K562 (cell line): ENCODE data around the gene SNRPD2. TPM values are rescaled to one million over a fixed set of nuclear protein-coding genes. Genes with fewer than 3 reads are reported as not detected.

ENCODE experiments used
- DDX20 ChIP-seq: fragments of 450-650 bp; IDR thresholded peaks from 2 replicates; pipeline ENCODE4 v1.6.1; 2016; ENCODE audit warnings: missing genetic modification characterization, low read depth, mild to moderate bottlenecking, missing compliant biosample characterization, moderate library complexity
- EHMT2 ChIP-seq: fragments of 450-650 bp; IDR thresholded peaks from 2 replicates; pipeline ENCODE4 v1.6.1; 2018; ENCODE audit warnings: antibody characterized with exemption
- GATAD2B ChIP-seq: fragments of 450-650 bp; IDR thresholded peaks from 2 replicates; pipeline ENCODE4 v1.6.1; 2017; ENCODE audit warnings: mild to moderate bottlenecking, borderline replicate concordance
- HLTF ChIP-seq: fragments of 450-650 bp; IDR thresholded peaks from 2 replicates; pipeline ENCODE4 v1.6.1; 2016
- JUN ChIP-seq, 2 experiments: sonication (generic) in 1 of 2; formaldehyde crosslinking in 1 of 2; IDR thresholded peaks; 2 replicates each; pipeline versions ENCODE4 v1.6.1 to v1.8.0; 2012 to 2022; ENCODE audit warnings: borderline replicate concordance in 2 of 2, mild to moderate bottlenecking in 2 of 2, improper control_type of control experiment in 1 of 2, low read depth in 1 of 2, low read length in 1 of 2, missing genetic modification reagents in 1 of 2
- KAT8 ChIP-seq: fragments of 450-650 bp; IDR thresholded peaks from 2 replicates; pipeline ENCODE4 v1.6.1; 2016; ENCODE audit warnings: low read depth, mild to moderate bottlenecking
- POLR2AphosphoS5 ChIP-seq: IDR thresholded peaks from 2 replicates; pipeline ENCODE4 v1.6.1; 2011; ENCODE audit warnings: mild to moderate bottlenecking, low read depth, low read length, moderate library complexity; ENCODE audit not compliant: control insufficient read depth, insufficient read depth
- SMARCA4 ChIP-seq: fragments of 450-650 bp; IDR thresholded peaks from 2 replicates; pipeline ENCODE4 v1.6.1; 2016
- SUPT5H ChIP-seq: fragments of 450-650 bp; IDR thresholded peaks from 2 replicates; pipeline ENCODE4 v1.6.1; 2016
- ZBTB7A ChIP-seq: IDR thresholded peaks from 2 replicates; pipeline ENCODE4 v1.6.1; 2011; ENCODE audit warnings: low read depth, mild to moderate bottlenecking, low read length, moderate library complexity, borderline replicate concordance; ENCODE audit not compliant: control insufficient read depth
- polyA plus RNA-seq, 8 experiments: library from polyadenylated mRNA; depleted of rRNA in 4 of 8; stranded (reverse) in 5 of 8; unstranded in 3 of 8; fragments of >200 nt; fragmentation: Nextera tagmentation in 2 of 8; fragmentation: Illumina TruSeq in 1 of 8; extraction: Ambion mirVana in 2 of 8; extraction: Trizol in 1 of 8; gene quantifications; 2 replicates each; pipeline versions ENCODE4 v1.2.1 to v1.2.3, GENCODE V29; 2011 to 2014; ENCODE audit warnings: inconsistent platforms in 1 of 8, missing spikeins in 1 of 8
- total RNA-seq, 7 experiments: library from RNA; depleted of rRNA in 6 of 7; stranded (reverse); fragments of >200 nt in 6 of 7; fragmentation: Illumina TruSeq in 2 of 7; extraction: Trizol in 2 of 7; gene quantifications; 2 replicates each; pipeline versions ENCODE4 v1.2.1 to v1.2.3, GENCODE V29; 2011 to 2021; ENCODE audit warnings: low replicate concordance in 1 of 7
- TF ChIP-seq, protein P1 (sequence below): fragments of 450-650 bp; formaldehyde crosslinking; IDR thresholded peaks from 2 replicates; pipeline ENCODE4 v1.4.0; 2022; ENCODE audit warnings: missing genetic modification characterization
- TF ChIP-seq, protein P2 (sequence below), 2 experiments: IDR thresholded peaks; 2 replicates each; pipeline ENCODE4 v1.6.1; 2011; ENCODE audit warnings: borderline replicate concordance in 1 of 2, control low read depth in 1 of 2, low read depth in 1 of 2, low read length in 1 of 2, mild to moderate bottlenecking in 1 of 2, mixed read lengths in 1 of 2, moderate library complexity in 1 of 2; ENCODE audit not compliant: insufficient read depth in 1 of 2, insufficient read length in 1 of 2, poor library complexity in 1 of 2, severe bottlenecking in 1 of 2; ENCODE audit errors: extremely low read depth in 1 of 2

The SNRPD2 gene
- total and polyA plus RNA-seq, 9 of the 15 experiments (the other 6 are each of a cell fraction or from before 2014, with no cell fraction given): 728 to 4,411 (median 1,029) TPM

DNA sequence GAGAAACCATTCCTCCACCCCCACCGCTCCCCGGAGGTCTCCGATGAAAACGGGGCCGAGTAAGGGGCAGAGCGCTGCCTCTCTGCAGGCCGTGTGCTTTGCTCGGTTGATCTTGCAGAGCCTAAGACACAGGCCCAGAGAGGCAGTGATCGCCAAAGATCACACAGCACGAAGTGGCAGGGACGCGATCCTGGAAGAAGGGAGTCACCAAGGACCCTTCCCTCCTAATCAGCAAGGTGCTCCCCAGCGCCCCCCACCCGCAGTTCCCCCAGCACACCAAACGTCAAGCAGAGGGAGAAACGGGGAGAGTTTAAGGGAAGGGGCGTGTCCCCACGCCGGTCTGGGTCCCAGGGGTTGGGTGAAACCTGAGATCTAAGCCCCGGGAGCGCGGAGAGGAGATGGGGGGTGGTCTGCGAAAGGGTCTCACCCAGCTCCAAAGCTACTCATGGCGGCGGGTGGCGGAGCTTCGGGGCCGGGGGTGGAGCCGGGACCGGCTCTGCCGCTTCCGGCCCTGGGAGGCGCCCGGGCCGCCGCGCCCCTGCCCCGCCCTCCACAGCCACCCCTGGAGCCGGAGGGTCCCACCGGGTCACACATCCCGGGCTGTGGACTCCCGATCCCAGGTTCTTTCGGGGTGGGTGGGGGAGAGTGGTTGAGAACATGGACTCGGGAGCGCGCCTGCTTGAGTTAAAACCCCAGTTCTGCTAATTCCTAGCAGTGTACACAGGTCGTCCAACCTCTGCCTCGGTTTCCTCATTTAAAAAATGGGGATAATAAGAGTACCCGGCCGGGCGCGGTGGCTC is 52.6 kb downstream of the SNRPD2 start, which contains the start of gene EML2 (continued):
- TF ChIP-seq, protein P1, sequence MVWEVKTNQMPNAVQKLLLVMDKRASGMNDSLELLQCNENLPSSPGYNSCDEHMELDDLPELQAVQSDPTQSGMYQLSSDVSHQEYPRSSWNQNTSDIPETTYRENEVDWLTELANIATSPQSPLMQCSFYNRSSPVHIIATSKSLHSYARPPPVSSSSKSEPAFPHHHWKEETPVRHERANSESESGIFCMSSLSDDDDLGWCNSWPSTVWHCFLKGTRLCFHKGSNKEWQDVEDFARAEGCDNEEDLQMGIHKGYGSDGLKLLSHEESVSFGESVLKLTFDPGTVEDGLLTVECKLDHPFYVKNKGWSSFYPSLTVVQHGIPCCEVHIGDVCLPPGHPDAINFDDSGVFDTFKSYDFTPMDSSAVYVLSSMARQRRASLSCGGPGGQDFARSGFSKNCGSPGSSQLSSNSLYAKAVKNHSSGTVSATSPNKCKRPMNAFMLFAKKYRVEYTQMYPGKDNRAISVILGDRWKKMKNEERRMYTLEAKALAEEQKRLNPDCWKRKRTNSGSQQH (CRISPR knock-in tag): no peak
- TF ChIP-seq SUPT5H: peak; percentile 42; the same call in 1 of the 2 replicates
- TF ChIP-seq SMARCA4: peak; percentile 56
- TF ChIP-seq KAT8: no peak
- TF ChIP-seq EHMT2: no peak
- TF ChIP-seq POLR2AphosphoS5: no peak
- TF ChIP-seq, protein P2, sequence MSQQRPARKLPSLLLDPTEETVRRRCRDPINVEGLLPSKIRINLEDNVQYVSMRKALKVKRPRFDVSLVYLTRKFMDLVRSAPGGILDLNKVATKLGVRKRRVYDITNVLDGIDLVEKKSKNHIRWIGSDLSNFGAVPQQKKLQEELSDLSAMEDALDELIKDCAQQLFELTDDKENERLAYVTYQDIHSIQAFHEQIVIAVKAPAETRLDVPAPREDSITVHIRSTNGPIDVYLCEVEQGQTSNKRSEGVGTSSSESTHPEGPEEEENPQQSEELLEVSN (IDR thresholded peaks at IDR 0.05; ENCODE audit: borderline replicate concordance in 1 of 2, extremely low read depth in 1 of 2, insufficient read depth in 1 of 2, insufficient read length in 1 of 2, low read depth in 1 of 2, low read length in 1 of 2, poor library complexity in 1 of 2, severe bottlenecking in 1 of 2): peak in 1 of 2 experiments; percentile 22
- TF ChIP-seq GATAD2B: no peak
- no peak for TF ChIP-seq JUN (IDR thresholded peaks at IDR 0.05; ENCODE audit: borderline replicate concordance, low read depth, low read length)
- TF ChIP-seq JUN (CRISPR knock-in tag; IDR thresholded peaks at IDR 0.05; ENCODE audit: borderline replicate concordance): 0 out of 2 replicates have a peak, but pooled peaks have one; percentile 30
- TF ChIP-seq ZBTB7A: peak; percentile 100
- no peak for TF ChIP-seq HLTF
- no peak for TF ChIP-seq DDX20 (tag)
